Iris pigment epithelial cell (primary cell): ENCODE measurements around the gene ZNF678.

Source experiments
- DNase-seq: peaks from one replicate; pipeline ENCODE4 v3.0.0-alpha.2; 2011; ENCODE audit warnings: low read depth

Gene ZNF678

DNA sequence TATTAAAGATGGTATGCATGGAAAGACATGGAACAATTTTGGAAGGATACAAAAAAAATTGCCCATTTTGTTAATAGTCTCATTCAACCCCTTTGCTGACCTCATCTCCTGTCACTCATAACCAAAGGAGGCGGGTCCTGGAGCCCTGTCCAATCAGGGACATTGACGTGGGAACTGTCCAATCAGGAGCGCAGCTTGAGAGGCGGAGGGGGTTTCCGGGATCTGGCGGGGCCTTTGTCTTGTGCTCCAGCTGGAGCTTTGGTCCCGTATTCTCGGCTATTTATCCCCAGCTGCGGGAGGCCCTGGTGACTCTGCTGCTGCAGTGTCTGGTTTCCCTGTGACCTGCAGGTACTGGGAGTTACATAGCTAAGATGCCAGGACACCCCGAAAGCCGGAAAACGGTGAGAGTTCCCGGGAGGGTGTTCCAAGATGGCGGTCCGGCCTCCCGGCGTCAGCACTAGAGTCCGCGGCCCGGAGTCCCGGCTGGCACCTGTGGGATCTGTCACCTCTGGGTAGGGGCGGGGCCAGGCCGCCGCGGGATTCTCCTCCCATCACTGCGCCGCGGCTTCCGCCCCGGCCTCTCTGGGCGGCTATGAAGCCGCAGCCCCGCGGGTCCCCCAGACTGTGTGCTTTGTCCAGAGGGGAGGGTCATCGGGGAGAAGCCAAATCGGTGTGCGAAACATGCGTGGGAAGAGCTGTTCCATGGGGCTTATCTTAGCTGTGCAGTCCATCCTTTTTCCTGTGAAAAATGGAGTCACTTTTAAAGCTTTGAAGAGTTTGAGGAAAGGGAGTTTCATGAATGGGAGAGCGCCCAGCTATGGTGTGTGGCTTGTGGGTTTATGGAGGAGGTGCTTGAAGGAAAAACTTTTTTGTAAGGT, at the start of gene ZNF678:
Gene ZNF678 (plus strand): TSS at position 233 of the 878 bp plus-strand sequence. CDS start 87,436 bp downstream, outside the sequence.
- DNase-seq: peak; percentile 95

DNA sequence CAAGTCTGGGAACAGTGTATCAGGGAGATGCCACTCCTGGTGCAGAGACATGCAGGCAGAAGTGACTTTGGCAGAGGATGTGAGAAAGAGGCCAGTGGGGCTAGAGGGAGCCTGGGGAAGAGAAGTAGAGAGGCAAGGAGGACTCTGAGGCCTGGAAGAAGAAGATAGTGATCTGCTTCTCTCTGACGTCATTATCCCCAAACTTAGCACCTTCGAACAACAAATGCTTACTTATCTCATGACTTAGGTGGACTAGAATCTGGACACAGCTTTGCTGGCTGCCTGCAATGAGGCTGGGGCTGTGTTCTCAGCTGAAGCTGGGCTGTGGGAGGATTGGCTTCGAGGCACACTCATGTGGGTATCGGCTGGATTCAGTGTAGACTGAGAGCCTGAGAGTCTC, 44.5 kb upstream of the ZNF678 start:
- no peak for DNase-seq

DNA sequence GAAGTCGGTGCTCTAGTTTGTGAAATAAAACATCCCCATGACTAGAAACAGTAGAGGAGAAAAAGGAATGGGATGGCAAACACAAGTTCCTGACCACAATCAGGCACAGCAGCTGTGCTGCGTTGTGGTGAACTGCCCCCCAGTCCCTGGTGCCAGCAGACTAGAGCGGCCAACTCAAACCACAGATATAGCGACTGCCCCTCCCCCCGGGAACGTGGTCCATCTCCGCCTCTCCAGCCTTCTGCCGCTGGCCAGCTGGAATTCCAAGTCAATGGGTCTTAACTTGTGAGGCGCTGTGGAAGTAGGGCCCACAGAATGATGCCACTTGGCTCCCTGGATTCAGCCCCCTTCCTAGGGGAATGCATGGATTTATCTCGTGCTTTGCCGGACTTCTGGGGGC, 41.6 kb upstream of the ZNF678 start:
- no peak for DNase-seq

DNA sequence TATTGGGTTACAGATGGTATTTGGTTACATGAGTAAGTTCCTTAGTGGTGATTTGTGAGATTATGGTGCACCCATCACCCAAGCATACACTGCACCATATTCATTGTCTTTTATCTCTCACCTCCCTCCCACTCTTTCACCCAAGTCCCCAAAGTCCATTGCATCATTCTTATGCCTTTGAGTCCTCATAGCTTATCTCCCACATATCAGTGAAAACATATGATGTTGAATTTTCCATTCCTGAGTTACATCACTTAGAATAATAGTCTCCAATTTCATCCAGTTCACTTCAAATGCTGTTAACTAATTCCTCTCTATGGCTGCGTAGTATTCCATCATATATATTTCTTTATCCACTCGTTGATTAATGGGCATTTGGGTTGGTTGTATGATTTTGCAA, 36.8 kb upstream of the ZNF678 start:
- DNase-seq: no peak

DNA sequence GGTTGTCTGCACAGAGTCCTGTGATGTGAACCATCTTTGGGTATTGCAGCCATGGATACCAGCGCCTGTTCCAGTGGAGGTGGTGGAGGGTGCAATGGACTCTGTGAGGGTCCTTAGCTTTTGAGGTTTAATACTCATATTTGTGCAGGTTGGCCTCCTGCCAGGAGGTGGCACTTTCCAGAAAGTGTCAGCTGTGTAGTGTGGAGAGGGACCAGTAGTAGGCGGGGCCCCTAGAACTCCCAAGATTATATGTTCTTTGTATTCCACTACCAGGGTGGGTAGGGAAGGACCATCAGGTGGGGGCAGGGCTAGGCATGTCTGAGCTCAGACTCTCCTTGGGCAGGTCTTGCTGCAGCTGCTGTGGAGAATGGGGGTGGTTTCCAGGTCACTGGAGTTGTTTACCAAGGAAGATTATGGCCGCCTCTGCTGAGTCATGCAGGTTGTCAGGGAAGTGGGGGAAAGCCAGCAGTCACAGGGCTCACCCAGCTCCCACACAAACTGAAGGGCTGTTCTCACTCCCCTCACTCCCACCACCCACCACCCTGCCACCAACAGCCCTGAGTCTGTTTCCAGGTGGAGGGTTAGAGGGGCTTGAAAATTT, 31.2 kb upstream of the ZNF678 start:
- DNase-seq: peak; percentile 56

DNA sequence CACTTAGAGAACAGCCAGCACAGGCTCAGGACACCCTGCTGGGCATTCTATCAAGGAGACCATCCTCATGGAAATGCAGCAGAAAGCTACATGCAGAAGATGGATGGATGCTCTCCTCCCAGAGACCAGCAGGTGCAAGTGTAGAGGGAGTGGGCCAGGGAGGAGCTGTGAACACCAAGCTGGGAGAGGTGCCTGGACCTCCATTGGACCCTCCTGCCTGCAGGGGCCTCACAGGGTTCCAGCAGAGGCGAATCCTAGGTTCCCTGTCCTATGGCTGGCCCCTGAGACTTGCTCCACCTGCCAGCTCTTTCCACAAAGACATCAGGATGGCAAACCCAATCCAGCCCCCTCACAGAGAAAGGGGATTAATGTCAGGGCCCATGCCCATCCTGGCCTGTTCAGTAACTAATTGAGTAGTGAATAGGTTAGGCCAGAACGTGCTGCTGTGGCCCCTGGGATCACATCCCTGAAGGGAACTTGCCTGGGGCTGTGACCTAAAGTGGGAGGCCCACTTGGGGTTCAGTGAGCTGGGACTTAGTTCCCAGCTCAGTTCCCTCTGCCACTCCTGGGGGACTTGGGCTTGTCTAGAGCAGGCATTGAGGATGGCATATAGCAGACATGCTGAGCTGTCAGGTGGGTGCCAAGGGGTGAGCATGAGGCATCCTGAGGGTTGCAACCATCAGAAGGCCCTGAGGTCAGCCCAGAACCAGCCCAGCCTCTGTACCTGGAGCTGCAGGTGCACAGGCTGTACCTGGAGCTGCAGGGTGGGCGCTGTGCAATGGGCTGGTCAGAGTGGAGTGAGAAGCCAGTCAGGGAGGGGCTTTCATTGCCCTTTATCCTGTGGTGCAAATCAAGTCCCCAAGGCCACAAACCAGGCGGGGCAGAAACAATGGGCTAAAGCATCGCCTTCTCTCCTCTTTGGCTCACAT, 22.9 kb upstream of the ZNF678 start:
- no peak for DNase-seq

DNA sequence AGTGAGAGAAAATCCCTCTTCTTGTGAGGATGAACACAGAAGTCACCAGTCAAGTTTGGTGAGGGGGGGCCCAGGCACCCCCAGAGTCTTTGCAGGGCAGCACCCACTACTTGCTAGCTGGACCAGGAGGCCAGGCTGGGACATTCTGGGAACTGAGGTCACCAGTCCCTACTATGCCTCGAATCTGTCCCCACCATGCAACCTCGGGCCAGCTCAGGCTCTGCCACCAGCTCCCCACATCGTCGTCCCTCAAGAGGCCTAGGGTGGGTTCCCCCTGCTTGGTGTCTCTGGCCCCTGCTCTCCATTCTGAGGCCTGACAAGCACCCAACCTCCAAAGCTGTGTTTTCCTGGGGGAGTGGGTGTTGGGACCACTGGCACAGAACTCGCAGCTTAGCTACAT, 22.2 kb upstream of the ZNF678 start:
- no peak for DNase-seq

DNA sequence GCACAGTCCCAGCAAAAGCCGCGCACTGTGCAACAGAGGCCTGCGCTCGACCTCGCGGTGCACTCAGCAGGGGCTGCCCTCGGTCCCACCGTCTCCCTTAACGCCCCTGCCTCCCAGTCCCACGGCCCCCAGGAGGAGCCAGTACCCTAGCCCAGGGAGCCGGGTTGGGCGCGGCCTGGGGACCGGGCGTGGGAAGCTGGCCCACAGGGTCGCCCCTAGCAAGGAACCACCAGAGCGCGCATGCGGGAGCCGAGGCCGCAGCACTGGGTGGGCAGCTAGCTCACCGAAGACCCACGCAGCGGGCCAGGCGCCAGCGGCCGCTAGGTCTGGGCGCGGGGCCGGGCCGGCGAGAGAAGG, 21.6 kb upstream of the ZNF678 start:
- peak; percentile 4 for DNase-seq

DNA sequence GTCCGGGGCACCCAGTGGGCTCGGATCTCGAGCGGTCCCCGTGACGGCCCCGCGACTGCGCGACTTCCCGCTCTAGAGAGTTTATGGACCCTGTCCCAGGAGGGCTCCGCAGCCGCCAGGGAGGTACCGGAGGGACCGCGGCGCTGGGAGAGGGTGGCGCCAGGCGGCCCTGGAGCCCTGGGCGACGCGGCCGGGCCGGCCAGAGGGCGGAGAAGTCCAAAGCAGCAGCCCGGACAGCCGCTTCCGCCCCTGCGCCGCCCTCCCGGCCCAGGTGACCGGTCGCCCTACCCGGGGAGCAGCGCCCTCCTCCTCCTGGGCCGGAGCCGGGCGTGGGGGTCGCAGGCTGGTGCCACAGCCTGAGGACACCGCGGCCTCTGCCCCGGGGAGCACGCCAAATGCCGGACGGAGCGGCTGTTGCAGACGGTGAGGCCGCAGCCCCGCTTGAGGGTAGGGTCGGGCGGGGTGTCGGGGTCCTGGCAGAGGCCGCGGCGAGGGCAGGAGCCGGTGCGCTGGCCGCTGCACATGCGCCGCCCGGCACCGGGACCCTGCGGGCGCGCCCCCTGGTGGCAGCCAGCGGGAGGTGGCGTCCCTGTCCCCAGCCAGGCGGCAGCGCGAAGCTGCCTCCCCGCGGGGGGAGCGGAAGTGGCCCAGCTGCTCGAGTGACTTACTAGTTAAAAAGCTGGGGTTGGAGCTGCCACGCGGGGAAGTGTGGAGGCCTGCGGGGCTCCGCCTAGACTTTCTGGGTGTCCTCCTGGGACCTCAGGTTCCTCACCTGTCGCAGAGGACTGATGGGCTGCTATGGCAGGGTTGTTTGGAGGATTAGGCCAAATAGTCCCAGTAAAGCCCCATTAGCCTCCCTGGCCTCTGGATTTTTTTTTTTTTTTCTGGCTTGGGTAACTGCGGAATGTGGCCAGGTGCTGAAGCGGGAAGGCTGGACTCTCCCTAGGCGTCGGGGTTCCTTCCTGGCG, 20.9 kb upstream of the ZNF678 start:
- peak; percentile 61 for DNase-seq

DNA sequence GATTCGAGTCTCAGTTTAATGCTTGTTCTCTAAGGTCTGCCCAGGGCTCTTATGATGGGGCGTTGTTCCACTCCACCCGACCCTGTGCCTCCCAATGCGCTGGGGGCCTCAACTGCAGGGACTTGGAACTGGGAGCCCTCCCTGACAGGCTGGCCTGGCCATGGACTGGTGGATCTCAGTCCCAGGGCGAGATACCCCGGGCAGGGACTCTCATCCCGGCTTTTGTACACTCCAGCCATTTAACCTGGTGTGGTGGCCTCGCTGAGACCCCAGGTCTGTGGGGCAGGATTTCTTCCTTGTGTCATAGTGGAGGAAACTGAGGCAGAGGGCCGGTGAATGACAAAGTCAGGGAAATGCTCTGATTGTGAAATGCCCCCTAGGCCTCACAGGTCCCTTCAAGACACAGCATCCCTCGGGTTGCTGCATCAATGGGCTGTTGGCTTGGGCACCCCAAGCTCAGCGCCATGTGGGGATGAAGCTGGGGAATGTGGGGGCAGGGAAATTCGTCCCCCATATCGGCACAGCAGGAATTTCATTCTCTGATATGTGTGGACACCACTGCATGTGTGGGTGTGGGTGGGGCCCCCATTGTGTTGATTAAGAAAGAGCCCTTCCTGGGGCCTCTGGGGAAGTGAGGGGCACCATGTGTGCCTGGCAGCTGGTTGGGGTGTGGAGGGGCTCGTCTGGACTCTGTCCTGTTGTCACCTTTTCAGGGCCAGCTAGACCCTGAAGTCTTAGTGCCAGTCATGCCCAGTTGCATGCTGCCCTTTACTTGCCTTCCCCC, 19.9 kb upstream of the ZNF678 start:
- DNase-seq: no peak

DNA sequence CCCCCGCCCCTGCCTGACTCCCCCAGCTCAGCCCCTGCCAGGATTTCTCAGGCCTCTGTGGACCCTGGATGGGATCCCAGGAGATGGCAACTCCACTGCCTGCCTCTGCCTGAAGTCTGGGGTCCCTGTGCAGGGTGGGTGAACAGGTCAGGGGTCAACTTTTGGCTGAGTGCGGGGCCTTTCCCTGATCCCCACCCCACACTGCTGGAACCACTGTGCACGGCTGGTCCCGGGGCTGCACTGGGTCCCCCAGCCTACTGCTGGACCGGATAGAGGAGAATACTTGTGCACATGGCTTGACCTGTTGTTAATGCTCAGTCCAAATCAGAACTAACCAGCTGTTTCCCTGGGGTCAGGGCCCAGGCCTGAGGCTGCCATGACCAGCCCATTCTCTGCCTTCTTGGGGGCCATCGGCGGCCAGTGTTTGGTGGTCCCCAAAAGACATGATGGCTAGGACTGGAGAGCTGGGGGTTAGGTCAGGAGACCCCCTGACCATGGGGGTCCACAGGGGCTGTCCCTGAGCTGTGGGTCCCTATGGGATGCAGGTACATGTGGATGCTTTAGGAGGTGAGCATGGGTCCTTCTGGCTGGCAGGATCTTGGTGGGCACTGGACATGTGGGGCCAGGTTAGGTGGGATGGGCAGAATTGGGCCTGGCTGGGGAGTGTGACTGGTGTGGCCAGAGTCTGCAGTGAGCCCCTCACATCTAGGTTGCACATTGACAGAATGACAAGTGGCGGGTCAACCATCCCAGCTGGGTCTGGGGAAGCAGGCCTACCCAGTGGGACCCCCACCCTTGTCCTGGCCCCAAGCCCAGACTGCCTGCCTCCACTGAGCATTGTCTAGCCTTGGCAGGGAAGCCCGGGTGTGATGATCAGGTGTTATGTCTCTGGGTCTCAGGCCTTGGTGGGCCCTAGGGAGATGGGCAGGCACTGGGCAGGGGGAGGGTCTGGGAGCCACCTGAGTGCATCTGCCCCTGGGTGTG, 19.0 kb upstream of the ZNF678 start:
- DNase-seq: no peak

DNA sequence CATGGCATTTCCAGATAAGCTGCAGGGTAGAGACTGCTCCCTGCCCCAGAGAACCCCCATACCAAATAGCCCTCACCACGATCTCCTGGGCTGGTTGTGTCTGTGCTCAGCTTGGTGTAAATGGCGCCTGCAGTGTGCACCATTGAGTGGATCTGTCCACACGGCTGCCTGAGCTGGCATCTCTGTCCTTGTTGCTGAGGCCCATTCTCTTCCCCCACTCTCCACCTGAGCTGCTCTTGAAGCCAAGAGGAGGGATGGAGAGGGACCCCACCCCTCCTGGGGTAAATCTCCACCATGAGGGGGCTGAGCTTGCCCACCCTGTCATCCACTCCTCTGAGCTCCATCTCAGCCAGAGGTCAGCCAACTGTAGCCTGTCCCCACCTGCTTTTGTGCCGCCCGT, 18.0 kb upstream of the ZNF678 start:
- DNase-seq: no peak

DNA sequence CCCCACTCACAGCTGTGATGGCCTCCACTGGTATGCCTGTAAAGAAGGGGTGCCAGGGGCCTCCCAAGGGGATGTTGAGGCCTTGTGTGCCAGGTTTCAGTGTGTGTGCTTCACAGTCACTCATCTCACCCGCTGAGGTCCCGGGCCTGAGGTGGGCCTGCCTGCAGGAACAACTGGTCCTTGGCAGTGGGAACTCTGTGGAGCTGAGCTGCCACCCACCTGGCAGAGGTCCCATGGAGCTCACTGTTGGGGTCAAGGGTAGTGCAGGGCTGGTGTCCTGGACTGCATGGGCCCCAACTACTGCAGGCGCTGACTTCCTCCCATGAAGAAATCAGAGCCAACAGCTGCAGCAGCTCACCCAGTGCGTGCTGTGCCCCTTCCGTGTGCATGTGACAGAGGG, 17.3 kb upstream of the ZNF678 start:
- no peak for DNase-seq

DNA sequence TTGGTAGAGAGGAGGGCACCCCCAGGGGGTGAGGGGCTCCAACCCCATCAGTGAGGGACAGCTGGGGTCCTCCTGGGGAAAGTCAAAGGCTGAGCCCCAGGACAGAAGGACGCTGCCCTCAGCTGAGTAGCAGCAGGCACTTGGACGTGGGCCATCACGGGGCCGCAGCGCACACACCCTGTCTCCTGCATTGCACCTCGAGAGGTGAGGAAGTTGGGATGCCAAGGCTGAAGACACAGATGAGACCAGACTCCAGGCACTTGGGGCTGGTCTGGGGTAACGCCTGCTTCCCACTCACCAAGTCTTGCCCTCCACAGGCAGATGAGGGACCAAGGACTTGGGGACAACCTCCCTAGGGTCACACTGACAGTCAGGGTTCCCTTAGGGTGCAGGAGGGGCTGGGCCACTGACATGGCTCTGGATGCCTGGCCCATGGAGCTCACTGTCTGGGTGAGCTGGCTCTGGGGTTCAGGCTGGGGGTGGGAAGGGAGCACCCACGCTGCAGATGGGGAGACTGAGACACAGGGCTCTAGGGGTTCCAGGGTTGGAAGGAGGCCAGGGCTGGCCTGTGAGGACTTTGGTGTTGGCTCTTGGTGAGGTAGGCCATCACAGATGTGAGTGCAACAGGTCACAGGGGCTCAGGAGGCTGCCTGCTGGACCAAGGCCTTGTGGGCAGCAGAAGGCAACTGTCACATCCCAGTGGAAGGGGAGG, 16.6 kb upstream of the ZNF678 start:
- no peak for DNase-seq

DNA sequence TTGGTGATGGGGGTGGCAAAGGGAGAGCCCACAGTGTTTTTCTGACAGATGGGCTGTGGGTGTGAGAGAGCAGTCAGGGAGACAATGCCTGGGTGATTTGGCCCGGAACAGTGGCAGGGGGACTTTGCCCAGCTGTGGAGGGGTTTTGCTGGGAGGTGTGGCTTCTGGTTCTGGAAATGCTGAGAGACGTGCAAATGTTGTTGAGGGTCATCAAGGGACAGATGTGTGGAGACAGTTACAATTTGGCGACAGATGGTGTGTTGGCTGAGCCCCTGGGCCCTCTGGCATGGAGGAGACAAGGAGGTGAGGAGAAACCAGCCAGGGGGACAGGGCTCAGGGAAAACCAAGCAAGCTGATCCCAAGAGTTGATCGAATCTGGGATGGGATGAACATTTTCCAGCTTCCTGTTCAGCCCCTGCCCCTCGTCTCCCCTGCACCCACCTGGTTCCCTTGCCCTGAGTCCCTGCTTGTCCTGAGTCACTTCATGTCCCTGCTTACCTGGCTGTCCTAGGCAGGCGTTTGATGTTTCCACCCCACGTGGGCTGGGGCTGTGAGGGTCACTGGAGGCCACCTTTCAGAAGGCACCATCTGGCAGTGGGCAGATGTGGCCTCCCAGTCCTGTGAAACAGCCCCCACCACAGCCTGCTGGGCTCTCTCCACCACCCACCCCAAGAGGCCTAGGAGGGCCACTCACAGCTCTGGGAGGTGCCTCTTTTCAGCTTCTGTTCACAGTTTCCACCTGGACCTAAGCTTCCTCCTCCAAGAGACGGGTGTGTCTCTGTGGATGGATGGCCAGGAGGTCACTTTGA, 15.8 kb upstream of the ZNF678 start:
- no peak for DNase-seq

DNA sequence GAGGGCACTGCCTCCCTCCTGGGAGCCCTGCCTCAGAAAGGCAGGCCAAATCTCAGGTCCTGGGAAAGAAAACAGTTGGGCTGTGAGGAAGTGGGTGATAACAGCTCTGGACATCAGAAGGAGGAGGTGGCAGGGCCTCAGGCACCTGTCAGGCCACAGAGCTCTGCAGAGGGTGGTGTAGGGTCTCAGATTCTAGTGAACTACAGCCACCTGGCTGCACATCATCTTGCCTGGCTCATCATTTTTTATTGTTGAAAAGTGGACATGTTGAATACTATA, 15.3 kb upstream of the ZNF678 start:
- no peak for DNase-seq

DNA sequence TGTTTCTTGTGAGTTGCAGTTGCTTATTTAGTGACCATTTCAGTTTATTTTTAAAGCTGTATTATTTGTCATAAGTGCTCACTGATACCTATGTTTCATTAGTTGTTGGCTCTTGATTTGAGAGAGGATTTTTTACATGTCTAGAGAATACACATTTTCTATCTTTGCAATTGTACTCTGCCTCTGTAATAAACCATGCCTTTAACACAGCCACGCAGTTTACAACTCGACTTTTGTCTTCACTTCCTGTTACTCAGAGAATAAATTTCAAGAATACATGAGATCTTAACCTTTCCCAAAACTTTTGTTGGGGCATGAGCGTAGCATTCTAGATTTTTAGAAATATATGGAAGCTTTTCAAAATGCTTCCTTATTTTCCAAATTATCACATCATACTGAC, 14.9 kb upstream of the ZNF678 start:
- DNase-seq: no peak

DNA sequence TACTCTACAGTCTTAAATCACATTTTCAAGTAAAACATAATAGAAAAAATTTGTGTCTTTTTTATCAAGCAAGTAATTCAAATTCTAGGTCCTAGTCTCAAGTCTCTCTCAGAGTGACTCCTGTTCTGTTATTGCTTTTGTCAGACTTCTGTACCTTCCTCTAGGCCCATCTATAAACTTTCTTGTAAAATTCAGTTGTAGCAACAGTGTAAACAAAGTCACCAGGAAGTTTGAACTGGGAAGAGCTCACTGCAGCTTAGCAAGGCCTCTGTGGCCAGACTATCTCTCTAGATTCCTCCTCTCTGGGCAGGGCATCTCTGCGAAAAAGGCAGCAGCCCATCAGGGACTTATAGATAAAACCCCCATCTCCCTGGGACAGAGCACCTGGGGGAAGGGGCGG, 13.5 kb upstream of the ZNF678 start:
- DNase-seq: no peak
